ENCODE measurements around the gene ZNF407.

DNA sequence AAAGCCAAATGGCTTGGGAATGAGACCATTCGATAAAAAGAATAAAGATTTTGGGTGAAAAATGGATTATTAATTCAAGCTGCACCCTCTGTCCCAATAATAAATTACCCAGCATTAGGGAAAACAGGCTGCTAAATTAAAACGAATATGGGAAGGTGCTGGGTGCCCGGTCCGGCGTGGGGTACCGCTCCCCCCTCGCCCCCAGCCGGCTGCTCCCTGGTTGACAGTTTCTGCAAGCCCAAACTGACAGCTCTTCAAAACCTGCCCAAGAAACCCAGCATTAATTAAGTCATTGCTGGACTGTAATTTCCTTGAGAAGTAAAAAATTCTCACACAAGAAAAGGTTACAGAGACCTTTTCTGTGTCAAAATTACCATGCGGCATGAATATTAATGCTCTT lies 512.6 kb downstream of the ZNF407 start:
- TF ChIP-seq, protein P1, sequence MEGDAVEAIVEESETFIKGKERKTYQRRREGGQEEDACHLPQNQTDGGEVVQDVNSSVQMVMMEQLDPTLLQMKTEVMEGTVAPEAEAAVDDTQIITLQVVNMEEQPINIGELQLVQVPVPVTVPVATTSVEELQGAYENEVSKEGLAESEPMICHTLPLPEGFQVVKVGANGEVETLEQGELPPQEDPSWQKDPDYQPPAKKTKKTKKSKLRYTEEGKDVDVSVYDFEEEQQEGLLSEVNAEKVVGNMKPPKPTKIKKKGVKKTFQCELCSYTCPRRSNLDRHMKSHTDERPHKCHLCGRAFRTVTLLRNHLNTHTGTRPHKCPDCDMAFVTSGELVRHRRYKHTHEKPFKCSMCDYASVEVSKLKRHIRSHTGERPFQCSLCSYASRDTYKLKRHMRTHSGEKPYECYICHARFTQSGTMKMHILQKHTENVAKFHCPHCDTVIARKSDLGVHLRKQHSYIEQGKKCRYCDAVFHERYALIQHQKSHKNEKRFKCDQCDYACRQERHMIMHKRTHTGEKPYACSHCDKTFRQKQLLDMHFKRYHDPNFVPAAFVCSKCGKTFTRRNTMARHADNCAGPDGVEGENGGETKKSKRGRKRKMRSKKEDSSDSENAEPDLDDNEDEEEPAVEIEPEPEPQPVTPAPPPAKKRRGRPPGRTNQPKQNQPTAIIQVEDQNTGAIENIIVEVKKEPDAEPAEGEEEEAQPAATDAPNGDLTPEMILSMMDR (IDR thresholded peaks at IDR 0.05; ENCODE audit: low read depth, low read length, poor library complexity, severe bottlenecking), result no peak
- no peak for TF ChIP-seq EZH2phosphoT487 (IDR thresholded peaks at IDR 0.05; ENCODE audit: borderline replicate concordance, low read length)
